Panc1 (cell line): ENCODE data around the gene NR5A1. TPM values are rescaled to one million over a fixed set of nuclear protein-coding genes. Genes with fewer than 3 reads are reported as not detected.

Experiments
- ATAC-seq: fragments of 200-7000 bp; cut with Tn5 transposase; 2 replicates; pipeline ENCODE4 v1.9.1; 2020; ENCODE audit warnings: mild to moderate bottlenecking, moderate library complexity
- BruUV-seq: library from RNA; stranded (reverse); fragments of 400-500 nt; replicated peaks from 2 replicates; lab custom pipeline; 2021; lab: Mats Ljungman, UMichigan
- CTCF ChIA-PET: fragments of 300-600 bp; sonication (Branson Sonifier 250); formaldehyde crosslinking; loops from one replicate; lab custom pipeline; 2022; ENCODE audit warnings: antibody characterized with exemption; lab: Charles Lee
- POLR2A ChIA-PET: fragments of 300-600 bp; sonication (Branson Sonifier 250); formaldehyde crosslinking; loops from one replicate; lab custom pipeline; 2022; ENCODE audit warnings: antibody characterized with exemption; lab: Charles Lee
- DNase-seq: peaks from one replicate; pipeline ENCODE4 v3.0.0-alpha.2; 2010; ENCODE audit warnings: low read depth, low spot score
- H3K27ac ChIP-seq: 2 replicates; pipeline ENCODE4 v1.5.1; 2011; ENCODE audit warnings: mild to moderate bottlenecking, low read length, inconsistent platforms
- H3K27me3 ChIP-seq: fragments of 200-500 bp; sonication (Bioruptor generic); 2 replicates; pipeline ENCODE4 v1.6.0; 2014; ENCODE audit warnings: low read length, inconsistent platforms; ENCODE audit not compliant: control insufficient read depth, insufficient read depth
- H3K36me3 ChIP-seq: fragments of 200-500 bp; sonication (Bioruptor generic); 2 replicates; pipeline ENCODE4 v1.5.1; 2014; ENCODE audit warnings: inconsistent platforms, mild to moderate bottlenecking, low read length, moderate library complexity; ENCODE audit not compliant: control insufficient read depth, insufficient read depth
- H3K4me1 ChIP-seq: 2 replicates; pipeline ENCODE4 v1.5.1; 2011; ENCODE audit warnings: inconsistent platforms, mild to moderate bottlenecking, low read length, moderate library complexity; ENCODE audit not compliant: control insufficient read depth, insufficient read depth
- H3K4me3 ChIP-seq, 2 experiments: 2 replicates each; pipeline ENCODE4 v1.5.1; 2011 to 2012; ENCODE audit warnings: low read depth in 2 of 2, low read length in 2 of 2, mild to moderate bottlenecking in 2 of 2, inconsistent platforms in 1 of 2, moderate library complexity in 1 of 2
- H3K9me3 ChIP-seq: fragments of 200-500 bp; sonication (Bioruptor generic); 2 replicates; pipeline ENCODE4 v1.5.1; 2014; ENCODE audit warnings: low read depth, mild to moderate bottlenecking, inconsistent platforms, low read length, moderate library complexity; ENCODE audit not compliant: control insufficient read depth, insufficient read depth
- CTCF ChIP-seq: fragments of 450-650 bp; IDR thresholded peaks from 2 replicates; pipeline ENCODE4 v1.5.1; 2017; ENCODE audit warnings: mild to moderate bottlenecking
- POLR2AphosphoS5 ChIP-seq: IDR thresholded peaks from 2 replicates; pipeline ENCODE4 v1.6.1; 2012; ENCODE audit warnings: mild to moderate bottlenecking, low read depth, low read length, moderate library complexity
- REST ChIP-seq, 2 experiments: IDR thresholded peaks; 2 replicates each; pipeline ENCODE4 v1.6.1; 2011 to 2012; ENCODE audit warnings: low read depth in 2 of 2, control low read depth in 1 of 2, low read length in 1 of 2, mild to moderate bottlenecking in 1 of 2, moderate library complexity in 1 of 2; ENCODE audit not compliant: insufficient read depth in 1 of 2
- SIN3A ChIP-seq: IDR thresholded peaks from 2 replicates; pipeline ENCODE4 v1.6.1; 2012; ENCODE audit warnings: low read depth, mild to moderate bottlenecking, low read length, moderate library complexity, borderline replicate concordance; ENCODE audit not compliant: insufficient read depth
- TCF7L2 ChIP-seq: IDR thresholded peaks from 2 replicates; pipeline ENCODE4 v1.6.1; 2011; ENCODE audit warnings: mild to moderate bottlenecking, low read depth, low read length, inconsistent platforms
- in situ Hi-C: cut with HindIII; loops from 2 replicates; pipeline ENCODE4 v1.10.0; 2016; ENCODE audit warnings: low sequenced_read_pairs, low pct_unique_long_range_greater_than_20kb
- intact Hi-C: fragments of 100-400 bp; cut with micrococcal nuclease; formaldehyde crosslinking; loops from one replicate; pipeline ENCODE4 v1.10.0; 2022; ENCODE audit not compliant: unreplicated experiment
- total RNA-seq: library from RNA; stranded (reverse); gene quantifications from one replicate; pipeline ENCODE4 v1.2.1, GENCODE V29; 2021; ENCODE audit not compliant: unreplicated experiment

NR5A1 gene
- total RNA-seq, 1 experiment from 2014 or later, result 2.5 TPM

DNA sequence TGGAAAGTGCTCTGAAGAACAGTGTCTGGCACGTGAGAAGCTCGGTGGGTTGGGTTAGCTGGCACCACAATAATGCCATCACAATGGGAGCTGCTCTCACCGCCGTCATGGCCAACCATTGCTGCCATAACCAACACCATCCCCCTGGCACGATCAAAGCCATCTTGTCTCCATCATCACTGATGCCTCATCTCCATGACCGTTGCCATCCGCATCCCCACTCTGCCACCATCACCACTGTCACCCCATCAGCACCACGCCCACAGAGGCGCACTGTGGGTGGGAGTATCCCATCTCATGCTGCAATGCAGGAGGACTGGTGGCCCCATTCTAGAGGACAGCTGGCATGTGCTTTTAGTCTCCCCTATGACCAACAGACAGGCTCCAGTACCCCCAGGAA is 23.7 kb downstream of the NR5A1 start:
- Histone ChIP-seq H3K36me3 (no peaks in the 10 kb centered on the region), H3K27ac (no peak overlapping the region), H3K4me1 (0 out of 2 replicates have a peak, but pooled peaks cover under 1% of the 10 kb centered on the region), H3K9me3 (no peaks in the 10 kb centered on the region), H3K4me3 (no peak overlapping the region), H3K27me3 (no peaks in the 10 kb centered on the region)
- ATAC-seq, result no peak
- intact Hi-C loops, result no loop called here
- in situ Hi-C loops, result no loop called here
- ChIA-PET POLR2A (no interaction called here), CTCF (no interaction called here)
- BruUV-seq, result no TSS peak
- TF ChIP-seq CTCF (no peak), POLR2AphosphoS5 (no peak), TCF7L2 (no peak), REST (IDR thresholded peaks at IDR 0.05; ENCODE audit: insufficient read depth in 1 of 2, low read depth in 2 of 2, low read length in 1 of 2) (no peak), SIN3A (no peak)
- DNase-seq, result no peak

GRCh38 chr9:124482431-124483031 is 24.7 kb downstream of the NR5A1 start:
- no peak overlapping the region for H3K4me3 ChIP-seq
- H3K9me3 ChIP-seq, result no peaks in the 10 kb centered on the region
- BruUV-seq, result no TSS peak
- H3K4me1 ChIP-seq, result 0 out of 2 replicates have a peak, but pooled peaks cover 3% of the 10 kb centered on the region
- no peaks in the 10 kb centered on the region for H3K36me3 ChIP-seq
- no peak overlapping the region for H3K27ac ChIP-seq
- POLR2A ChIA-PET, result no interaction called here
- ATAC-seq (no peak), DNase-seq (no peak)
- CTCF ChIA-PET, result interaction anchor here (0.6 kb wide), 1 partner anchor 79 kb away, joined by 6 read pairs; no protein-coding TSS in a partner anchor
- in situ Hi-C loops, result no loop called here
- TF ChIP-seq SIN3A (no peak), CTCF (no peak), TCF7L2 (no peak), POLR2AphosphoS5 (no peak), REST (IDR thresholded peaks at IDR 0.05; ENCODE audit: insufficient read depth in 1 of 2, low read depth in 2 of 2, low read length in 1 of 2) (no peak)
- no peaks in the 10 kb centered on the region for H3K27me3 ChIP-seq
- intact Hi-C loops, result no loop called here
